Smooth muscle cell of the coronary artery (primary cell): ENCODE results near the gene MRPL16. TPM values are rescaled to one million over a fixed set of nuclear protein-coding genes. Genes with fewer than 3 reads are reported as not detected.

Experiments
- total RNA-seq: library from RNA; depleted of rRNA; stranded (reverse); fragments of >200 nt; gene quantifications from 2 replicates; pipeline ENCODE4 v1.2.3, GENCODE V29; 2014; ENCODE audit warnings: low replicate concordance

Gene MRPL16
- total RNA-seq = 30.5 and 35.3 TPM in 2 replicates

DNA sequence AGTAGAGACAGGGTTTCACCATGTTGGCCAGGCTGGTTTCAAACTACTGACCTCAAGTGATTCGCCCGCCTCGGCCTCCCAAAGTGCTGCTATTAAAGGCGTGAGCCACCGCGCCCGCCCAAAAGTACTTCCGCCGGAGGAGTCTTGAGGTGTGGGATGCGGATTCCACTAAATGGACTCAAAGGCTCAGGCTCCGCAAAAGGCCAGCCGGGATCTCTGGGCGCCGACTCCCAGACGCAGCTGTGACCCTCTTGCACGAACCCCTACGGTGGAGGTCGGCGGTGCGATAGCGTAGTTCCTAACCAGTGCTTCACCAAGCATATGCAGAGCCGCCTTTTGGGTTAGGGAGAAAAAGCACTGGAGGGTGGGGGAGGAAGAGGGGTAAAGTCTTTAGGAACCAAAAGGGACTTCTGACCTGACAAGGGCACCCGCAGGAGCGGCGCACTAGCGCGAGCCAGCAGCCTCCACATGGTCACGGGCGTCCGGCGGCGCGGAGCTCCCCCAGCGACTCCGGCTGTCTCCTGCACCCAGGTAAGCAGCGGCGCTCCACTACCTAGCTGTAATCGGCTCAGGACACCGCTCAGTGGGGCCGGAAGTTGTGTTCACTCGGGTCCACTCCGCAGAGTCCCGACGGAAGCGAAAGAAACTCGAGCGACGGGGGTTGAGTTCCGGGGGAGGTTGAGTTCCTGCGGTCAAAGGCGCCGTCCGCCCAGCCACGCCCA, at the start of gene MRPL16:
Gene MRPL16, minus strand, starts transcription at position 590 of the 722 bp plus-strand sequence. Its CDS starts 120 bp downstream, at position 470.

DNA sequence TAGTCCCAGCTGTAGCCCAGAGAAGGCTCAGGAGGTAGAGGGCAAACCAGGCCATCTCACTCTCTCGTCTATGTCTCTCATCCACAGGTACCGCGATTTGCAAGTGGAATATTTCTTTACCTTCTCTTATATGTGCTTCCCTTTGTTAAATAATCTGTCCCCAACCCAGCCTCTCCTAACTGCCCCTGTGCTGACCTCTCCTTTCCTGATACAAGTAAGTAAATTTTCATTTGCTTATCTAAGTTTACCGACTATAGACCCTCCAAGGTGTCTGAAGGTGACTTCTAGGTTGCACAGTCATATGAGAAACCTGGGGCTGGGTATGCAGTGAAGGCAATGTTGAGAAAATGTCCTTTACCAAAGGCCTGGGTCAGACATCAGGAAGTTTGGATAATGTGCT, 34.8 kb upstream of the MRPL16 start, which contains the start of gene CBLIF:
Gene CBLIF, minus strand, starts transcription at position 101 of the 400 bp plus-strand sequence. Its CDS starts 46 bp downstream, at position 55.

Other genes with a start within 250 kb of the MRPL16 start
- 19.4 and 35.2 TPM in 2 replicates for gene OSBP, start 195.0 kb downstream of the MRPL16 start, total RNA-seq
- 3.3 and 3.9 TPM in 2 replicates for gene PATL1, start 141.7 kb downstream of the MRPL16 start, total RNA-seq
- not detected in 2 replicates for gene OR10V1, start 96.9 kb downstream of the MRPL16 start, total RNA-seq
- 18.5 and 18.7 TPM in 2 replicates for gene STX3, start 55.4 kb downstream of the MRPL16 start, total RNA-seq
- not detected in 2 replicates for gene CBLIF, start 34.7 kb upstream of the MRPL16 start, total RNA-seq
- not detected in 2 replicates for gene TCN1, start 55.7 kb upstream of the MRPL16 start, total RNA-seq
- not detected in 2 replicates for gene OOSP3, start 68.0 kb upstream of the MRPL16 start, total RNA-seq
- gene OOSP1, start 127.7 kb upstream of the MRPL16 start, total RNA-seq = not detected in 2 replicates
- not detected in 2 replicates for gene OOSP4A, start 153.3 kb upstream of the MRPL16 start, total RNA-seq
- not detected in 2 replicates for gene OOSP4B, start 206.4 kb upstream of the MRPL16 start, total RNA-seq
- gene OOSP2, start 229.6 kb upstream of the MRPL16 start, total RNA-seq = not detected in 2 replicates
- not detected in 2 replicates for gene MS4A3, start 245.9 kb upstream of the MRPL16 start, total RNA-seq